Stimulated activated CD8-positive, alpha-beta memory T cell treated with anti-CD3 and anti-CD28 coated beads, Interleukin-7, amount 100 ng/mL, for 4 hours (primary cell): Measurements from ENCODE around the gene NANOG.
"Not testable (repeated sequence)": the region's sequence is repeated elsewhere in the genome, so short reads cannot be mapped to it uniquely, and the experiment has no call there.

Experiments used
- DNase-seq, 2 donors: peaks; one replicate each; pipeline ENCODE4 v3.0.0-alpha.2; 2020; ENCODE audit warnings: low read depth in 2 of 2

NANOG gene

DNA sequence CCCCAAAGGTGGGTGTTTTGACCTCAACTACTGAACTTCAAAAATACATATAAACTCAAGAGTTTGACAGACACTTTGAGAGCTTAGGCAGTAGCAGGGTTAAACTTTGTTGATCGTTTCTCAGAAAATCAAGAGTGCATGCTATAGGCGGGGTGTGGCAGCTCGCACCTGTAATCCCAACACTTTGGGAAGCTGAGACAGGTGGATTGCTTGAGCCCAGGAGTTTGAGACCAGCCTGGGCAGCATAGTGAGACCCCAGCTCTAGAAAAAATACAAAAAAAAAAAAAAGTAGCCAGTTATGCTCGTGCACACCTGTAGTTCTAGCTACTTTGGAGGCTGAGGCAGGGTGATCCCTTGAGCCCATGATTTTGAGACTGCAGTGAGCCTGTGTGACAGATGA, 12.3 kb downstream of the NANOG start:
- no peak for DNase-seq

GRCh38 chr12:7806319-7806718, 17.1 kb downstream of the NANOG start:
- DNase-seq, result not testable (repeated sequence)

DNA sequence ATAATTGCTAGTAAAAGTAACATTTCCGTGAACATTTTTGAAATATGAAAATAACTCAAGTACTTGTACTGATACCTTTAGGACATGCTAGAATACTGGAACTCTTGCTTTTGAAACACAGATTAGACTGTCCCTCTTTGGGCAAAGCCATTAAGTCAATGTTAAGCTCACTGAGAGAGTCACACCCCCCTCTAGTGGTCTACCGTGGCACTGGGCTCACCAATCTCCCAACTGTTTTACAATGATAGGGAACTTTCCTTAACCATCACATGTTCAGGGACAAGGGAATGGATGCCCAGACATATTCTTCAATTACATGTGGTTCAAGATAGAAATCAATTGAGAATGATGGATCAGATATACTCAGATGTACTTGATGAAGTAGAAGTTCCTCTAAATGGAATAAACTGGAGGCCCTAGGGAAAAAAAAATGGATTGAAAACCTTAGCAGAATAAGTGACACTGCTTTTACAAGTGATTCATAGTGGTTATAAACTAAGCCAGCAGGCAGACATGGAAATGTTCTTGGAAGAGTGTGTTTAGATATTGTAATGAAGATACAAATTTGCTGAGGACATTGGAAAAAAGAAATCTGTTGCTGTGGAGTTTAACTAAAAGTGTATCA, 17.8 kb downstream of the NANOG start:
- peak; percentile 17 to 18 for DNase-seq

DNA sequence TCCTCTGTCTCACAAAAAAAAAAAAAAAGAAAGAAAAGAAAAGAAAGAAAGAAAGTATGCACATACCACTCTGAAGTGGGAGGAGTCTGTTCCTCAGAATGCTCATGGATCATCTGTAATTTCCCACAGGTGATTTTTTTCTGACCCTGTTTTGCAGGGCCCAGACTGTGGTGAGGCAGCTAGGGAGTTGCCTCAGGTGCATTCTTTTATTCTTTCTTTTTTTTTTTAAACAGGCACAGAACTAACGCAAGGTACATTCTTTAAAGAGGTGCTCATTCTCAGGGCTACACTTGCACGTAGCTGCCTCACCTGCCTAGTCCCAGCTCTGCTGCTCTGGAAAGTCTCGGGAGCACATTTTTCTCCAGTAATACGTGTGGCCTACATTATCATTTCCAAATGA, 36.6 kb downstream of the NANOG start:
- not testable (repeated sequence) for DNase-seq

DNA sequence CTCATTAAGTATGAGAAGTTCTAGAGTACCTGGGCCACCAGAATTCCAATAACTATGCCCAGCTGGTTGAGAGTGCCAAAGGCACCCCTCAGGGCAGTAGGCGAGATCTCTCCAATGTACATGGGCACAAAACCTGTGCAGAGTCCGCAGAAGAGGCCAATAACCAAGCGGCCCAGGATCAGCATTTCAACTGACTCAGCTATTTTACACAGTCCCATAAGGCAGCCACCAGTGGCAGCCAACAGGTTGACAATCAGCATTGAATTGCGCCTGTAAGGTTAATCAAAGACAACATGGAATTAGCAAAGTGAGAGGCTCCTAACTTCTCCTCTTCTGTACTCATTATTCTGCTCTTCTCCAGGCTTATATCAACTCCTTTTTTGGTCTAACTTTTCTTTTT, 40.5 kb downstream of the NANOG start:
- DNase-seq, result not testable (repeated sequence)

DNA sequence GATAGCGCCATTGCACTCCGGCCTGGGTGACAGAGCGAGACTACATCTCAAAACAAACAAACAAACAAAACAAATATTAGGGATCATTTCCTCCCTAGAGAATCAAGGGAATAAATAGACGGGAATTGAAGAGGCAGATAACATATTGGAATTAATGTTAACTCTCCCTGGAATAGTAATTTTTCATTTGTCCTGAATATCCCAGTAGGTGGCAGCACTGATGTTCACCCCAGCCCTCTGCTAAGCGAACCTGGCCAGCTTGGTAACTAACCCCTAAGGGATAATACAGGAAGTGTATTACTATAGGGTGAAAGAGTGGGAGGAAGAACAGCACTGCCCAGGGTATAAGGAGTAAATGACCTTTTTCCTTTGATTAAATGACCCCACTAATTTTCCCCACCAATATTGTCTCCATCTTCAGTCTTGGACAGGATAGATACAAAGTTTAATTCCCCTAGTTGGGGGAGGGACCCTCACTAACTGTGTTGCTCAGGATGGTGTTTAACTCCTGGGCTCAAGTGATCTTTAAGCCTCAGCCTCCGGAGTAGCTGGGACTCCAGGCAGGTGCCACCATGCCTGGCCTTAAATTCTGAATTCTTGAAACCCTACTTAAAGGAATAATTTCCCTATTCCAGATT, 43.0 kb downstream of the NANOG start:
- no peak for DNase-seq

GRCh38 chr12:7833201-7833600, 44.0 kb downstream of the NANOG start:
- not testable (repeated sequence) for DNase-seq

DNA sequence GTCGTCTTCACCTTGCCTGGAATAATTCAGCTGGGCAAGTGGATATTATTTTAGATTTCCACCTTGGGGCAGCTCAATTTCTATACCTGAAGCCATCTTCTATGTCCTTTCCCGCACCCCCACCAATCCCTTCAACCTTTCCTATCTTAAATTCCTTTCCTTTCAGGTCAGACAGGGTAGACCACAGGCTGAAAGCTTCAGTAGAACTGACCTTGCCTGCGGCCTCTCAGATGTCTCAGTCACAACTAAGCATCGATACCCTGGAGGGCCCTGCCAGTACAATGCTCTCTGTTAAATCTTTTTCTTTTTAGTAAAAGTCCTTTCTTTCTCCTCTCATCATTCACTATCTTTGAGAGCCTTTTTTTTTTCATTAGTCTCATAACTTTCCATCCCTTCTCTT, 44.6 kb downstream of the NANOG start:
- no peak for DNase-seq

- DNase-seq, result no peak
Observed at GRCh38 chr12:7834701-7835100, 45.5 kb downstream of the NANOG start.

DNA sequence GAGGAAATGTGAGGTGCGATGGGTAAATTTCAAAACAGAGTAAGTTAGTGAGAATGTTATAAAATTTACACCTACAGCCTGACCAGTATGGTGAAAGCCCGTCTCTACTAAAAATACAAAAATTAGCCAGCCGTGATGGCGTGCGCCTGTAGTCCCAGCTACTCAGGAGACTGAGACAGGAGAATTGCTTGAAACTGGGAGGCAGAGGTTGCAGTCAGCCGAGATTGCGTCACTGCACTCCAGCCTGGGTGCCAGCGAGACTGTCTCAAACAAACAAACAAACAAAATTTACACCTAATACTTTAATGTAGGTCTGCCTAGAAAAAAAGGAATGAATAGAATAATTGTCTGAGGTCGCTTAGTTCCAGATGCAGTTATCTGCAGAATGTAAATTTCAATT, 45.9 kb downstream of the NANOG start:
- DNase-seq, result no peak

DNA sequence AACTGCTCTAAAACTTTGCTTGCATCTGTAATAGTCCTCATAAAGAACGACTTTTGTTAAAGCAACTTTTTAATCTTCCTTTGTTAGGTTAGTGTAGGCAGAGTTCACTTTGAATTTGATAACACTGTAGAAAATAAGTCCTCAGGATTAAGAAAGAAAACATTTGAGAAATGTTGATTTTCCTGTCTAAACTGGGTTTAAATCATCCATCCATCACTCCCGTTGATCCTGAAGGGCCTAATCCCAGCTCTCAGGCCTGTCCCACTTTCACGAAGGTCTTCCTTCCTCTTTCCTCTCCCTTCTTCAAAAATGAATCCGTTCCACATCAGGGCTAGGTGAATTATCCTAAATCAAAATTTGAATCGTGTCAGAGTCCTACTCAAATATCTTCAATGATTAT, 46.6 kb downstream of the NANOG start:
- no peak for DNase-seq

- no peak for DNase-seq
Observed at GRCh38 chr12:7837366-7837765, 48.2 kb downstream of the NANOG start.

DNA sequence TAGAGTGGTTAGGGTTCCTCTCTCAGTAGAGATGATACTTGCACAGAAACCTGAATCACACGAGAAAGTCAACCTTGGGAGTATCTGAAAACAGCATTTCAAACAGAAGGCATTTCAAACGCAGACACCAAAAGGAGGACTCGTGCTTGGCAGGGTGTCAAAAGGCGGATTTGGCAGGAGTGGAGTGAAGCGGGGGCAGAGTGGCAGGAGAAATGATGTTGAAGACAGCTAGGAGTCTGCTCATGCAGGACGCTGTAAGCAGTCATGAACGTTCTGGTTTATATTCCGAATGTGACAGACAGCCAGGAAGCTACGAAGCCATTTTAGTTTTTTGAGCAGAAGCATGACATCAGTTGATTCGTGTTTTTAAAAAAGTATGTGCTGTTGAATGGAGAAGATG, 50.0 kb downstream of the NANOG start:
- DNase-seq, result not testable (repeated sequence)

- not testable (repeated sequence) for DNase-seq
Observed at GRCh38 chr12:7839848-7840247, 50.6 kb downstream of the NANOG start.

- DNase-seq, result not testable (repeated sequence)
Observed at GRCh38 chr12:7842444-7842843, 53.2 kb downstream of the NANOG start.

- DNase-seq, result not testable (repeated sequence)
Observed at GRCh38 chr12:7843149-7843548, 53.9 kb downstream of the NANOG start.

- DNase-seq, result not testable (repeated sequence)
Observed at GRCh38 chr12:7843583-7843982, 54.4 kb downstream of the NANOG start.

GRCh38 chr12:7844116-7844515, 54.9 kb downstream of the NANOG start:
- DNase-seq, result no peak

DNA sequence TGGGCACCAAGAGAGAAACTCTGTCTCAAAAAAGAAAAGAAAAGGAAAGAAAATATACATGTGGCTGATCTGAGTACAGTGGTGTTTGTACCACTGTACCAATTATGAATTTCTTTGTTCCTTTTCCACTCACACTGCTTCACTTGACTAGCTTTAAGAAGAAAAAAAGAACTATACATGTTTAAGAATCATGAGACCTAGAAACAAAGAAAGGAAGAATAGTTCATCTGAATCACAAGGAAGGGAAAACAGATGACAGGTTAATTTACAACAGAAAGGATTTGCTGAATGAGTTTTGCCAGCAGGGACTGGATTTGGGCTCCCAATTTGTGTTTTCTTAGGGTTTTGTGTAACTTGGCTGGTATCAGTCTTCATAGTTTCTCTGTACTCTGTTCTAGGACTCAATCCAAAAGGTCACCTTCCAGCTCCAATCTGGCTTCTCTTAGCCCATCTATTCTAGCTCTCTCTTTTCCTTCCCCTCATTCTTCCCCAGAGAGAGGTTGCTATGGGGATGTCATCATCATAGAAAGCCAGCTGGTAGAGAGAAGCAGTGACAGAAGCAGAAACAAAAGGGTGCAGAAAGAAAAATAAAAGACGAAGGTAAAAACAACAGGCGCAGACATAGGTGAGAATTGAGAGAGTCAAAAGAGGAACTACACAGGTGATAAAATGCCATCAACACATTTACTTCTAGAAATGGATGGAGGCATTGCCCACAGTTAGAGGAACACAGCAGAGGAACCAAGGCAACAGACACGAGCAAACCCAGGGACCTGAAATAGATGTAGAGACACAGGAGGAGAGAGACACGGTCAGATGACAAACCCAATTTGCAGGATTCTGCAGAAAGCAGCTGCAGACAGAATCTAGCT, 58.3 kb downstream of the NANOG start:
- DNase-seq, result not testable (repeated sequence)

- not testable (repeated sequence) for DNase-seq
Observed at GRCh38 chr12:7848098-7848422, 58.9 kb downstream of the NANOG start.
